Hematopoietic multipotent progenitor cell treated with erythropoietin and hydrocortisone succinate and interleukin-3 and kit ligand, for 6 days (in vitro differentiated cells): ENCODE measurements around the gene PARD3B.

ENCODE experiments used
- DNase-seq: peaks from one replicate; pipeline ENCODE4 v3.0.0-alpha.2; 2015

PARD3B gene

GRCh38 chr2:205556841-205557539 is 1011.7 kb downstream of the PARD3B start:
- no peak for DNase-seq

- no peak for DNase-seq
These were observed 1012.6 kb downstream of the PARD3B start for GRCh38 chr2:205557873-205558272.

GRCh38 chr2:205561441-205561840 is 1016.2 kb downstream of the PARD3B start:
- DNase-seq = no peak

GRCh38 chr2:205563646-205564045 is 1018.4 kb downstream of the PARD3B start:
- peak; percentile 62 for DNase-seq

- DNase-seq = no peak
These were observed 1019.3 kb downstream of the PARD3B start for GRCh38 chr2:205564346-205565141.

- no peak for DNase-seq
These were observed 1019.9 kb downstream of the PARD3B start for GRCh38 chr2:205565142-205565522.

- DNase-seq = no peak
These were observed 1021.4 kb downstream of the PARD3B start for GRCh38 chr2:205566606-205567168.

GRCh38 chr2:205568620-205569019 is 1023.3 kb downstream of the PARD3B start:
- no peak for DNase-seq

GRCh38 chr2:205570648-205571047 is 1025.4 kb downstream of the PARD3B start:
- DNase-seq = no peak

- no peak for DNase-seq
These were observed 1026.2 kb downstream of the PARD3B start for GRCh38 chr2:205571360-205571959.

GRCh38 chr2:205574001-205574400 is 1028.7 kb downstream of the PARD3B start:
- DNase-seq = no peak

- no peak for DNase-seq
These were observed 1034.1 kb downstream of the PARD3B start for GRCh38 chr2:205579335-205579734.

- DNase-seq = no peak
These were observed 1035.1 kb downstream of the PARD3B start for GRCh38 chr2:205580212-205580987.

GRCh38 chr2:205582366-205582765 is 1037.1 kb downstream of the PARD3B start:
- DNase-seq = no peak

- DNase-seq = no peak
These were observed 1040.4 kb downstream of the PARD3B start for GRCh38 chr2:205585449-205586383.

GRCh38 chr2:205586626-205587025 is 1041.4 kb downstream of the PARD3B start:
- no peak for DNase-seq

GRCh38 chr2:205589479-205589878 is 1044.2 kb downstream of the PARD3B start:
- no peak for DNase-seq

GRCh38 chr2:205590759-205591158 is 1045.5 kb downstream of the PARD3B start:
- no peak for DNase-seq

- no peak for DNase-seq
These were observed 1048.6 kb downstream of the PARD3B start for GRCh38 chr2:205593891-205594290.

GRCh38 chr2:205596581-205596980 is 1051.3 kb downstream of the PARD3B start:
- no peak for DNase-seq

- DNase-seq = no peak
These were observed 1060.5 kb downstream of the PARD3B start for GRCh38 chr2:205605638-205606304.
